GM21515 (cell line): ENCODE measurements around the gene PRSS22.

Experiments used
- ATAC-seq: cut with Tn5 transposase; IDR thresholded peaks from one replicate; pipeline ENCODE4 v1.9.1; 2021; ENCODE audit not compliant: unreplicated experiment

The PRSS22 gene

GRCh38 chr16:2829501-2830354, 28.2 kb downstream of the PRSS22 start, which contains the start of gene ZG16B:
TSS of gene ZG16B (plus strand) at chr16:2830303. CDS start at chr16:2830442, 139 bp downstream.
- no peak for ATAC-seq

- ATAC-seq: no peak
These were observed 29.0 kb downstream of the PRSS22 start for GRCh38 chr16:2828876-2829430.

- ATAC-seq: no peak
These were observed 29.5 kb downstream of the PRSS22 start for GRCh38 chr16:2828521-2828840.

- no peak for ATAC-seq
These were observed 30.0 kb downstream of the PRSS22 start for GRCh38 chr16:2827831-2828520.

GRCh38 chr16:2827374-2827791, 30.6 kb downstream of the PRSS22 start:
- ATAC-seq: no peak

GRCh38 chr16:2826591-2827373, 31.2 kb downstream of the PRSS22 start:
- ATAC-seq: no peak

GRCh38 chr16:2825906-2826305, 32.1 kb downstream of the PRSS22 start:
- no peak for ATAC-seq

- ATAC-seq: no peak
These were observed 32.8 kb downstream of the PRSS22 start for GRCh38 chr16:2825049-2825742.

GRCh38 chr16:2824626-2825025, 33.3 kb downstream of the PRSS22 start:
- ATAC-seq: no peak

GRCh38 chr16:2822496-2822895, 35.5 kb downstream of the PRSS22 start:
- ATAC-seq: no peak

- no peak for ATAC-seq
These were observed 35.8 kb downstream of the PRSS22 start for GRCh38 chr16:2822158-2822495.

GRCh38 chr16:2821487-2822157, 36.3 kb downstream of the PRSS22 start:
- ATAC-seq: no peak

GRCh38 chr16:2820836-2821486, 37.0 kb downstream of the PRSS22 start:
- no peak for ATAC-seq

GRCh38 chr16:2819939-2820835, 37.8 kb downstream of the PRSS22 start:
- ATAC-seq: no peak

GRCh38 chr16:2819179-2819938, 38.6 kb downstream of the PRSS22 start:
- ATAC-seq: no peak

- no peak for ATAC-seq
These were observed 39.6 kb downstream of the PRSS22 start for GRCh38 chr16:2818272-2818876.
